Lower lobe of right lung (tissue), 2 donors: ENCODE measurements around the gene CLDN19. TPM values are rescaled to one million over a fixed set of nuclear protein-coding genes. Genes with fewer than 3 reads are reported as not detected.
"Not testable (repeated sequence)": the region's sequence is repeated elsewhere in the genome, so short reads cannot be mapped to it uniquely, and the experiment has no call there.

Source experiments
- ATAC-seq, 2 donors: fragments of 200-7000 bp; cut with Tn5 transposase; one replicate each; pipeline ENCODE4 v1.9.1; 2020 to 2022; ENCODE audit warnings: mild to moderate bottlenecking in 2 of 2, moderate library complexity in 2 of 2
- DNase-seq: peaks from one replicate; pipeline ENCODE4 v3.0.0-alpha.2; 2020
- H3K27ac ChIP-seq: fragments of 200-600 bp; one replicate; pipeline ENCODE4 v1.8.0; 2022
- H3K27me3 ChIP-seq: fragments of 200-600 bp; one replicate; pipeline ENCODE4 v1.8.0; 2022; ENCODE audit warnings: low read depth
- H3K36me3 ChIP-seq: fragments of 200-600 bp; one replicate; pipeline ENCODE4 v1.8.0; 2022; ENCODE audit warnings: mild to moderate bottlenecking
- H3K4me1 ChIP-seq: fragments of 200-600 bp; one replicate; pipeline ENCODE4 v1.8.0; 2022
- H3K4me3 ChIP-seq: fragments of 200-600 bp; one replicate; pipeline ENCODE4 v1.8.0; 2022; ENCODE audit warnings: mild to moderate bottlenecking
- H3K9me3 ChIP-seq: fragments of 200-600 bp; one replicate; pipeline ENCODE4 v1.8.0; 2022
- intact Hi-C: fragments of 100-400 bp; cut with DNase I; formaldehyde crosslinking; loops from one replicate; pipeline ENCODE4 v1.11.0; 2022
- total RNA-seq: library from RNA; stranded (reverse); fragmentation: NEBNext Ultra II Directional; extraction: Animal tissue kit (Norgen Biotek cat#: 25700); gene quantifications from one replicate; pipeline ENCODE4 v1.2.1, GENCODE V29; 2021
- TF ChIP-seq, protein P1 (sequence below): fragments of 200-600 bp; IDR thresholded peaks from one replicate; pipeline ENCODE4 v1.8.0; 2022; ENCODE audit warnings: antibody characterized with exemption, mild to moderate bottlenecking
- donor health status: DM: no; HTN: yes; CAD: no; lungs with severe emphysema.

Gene CLDN19
- total RNA-seq, 1 donor from 2014 or later = not detected

GRCh38 chr1:42713293-42713692 lies 26.7 kb downstream of the CLDN19 start:
- no peaks in the 10 kb centered on the region for H3K4me1 ChIP-seq
- ATAC-seq (no peak), DNase-seq (no peak)
- H3K27me3 ChIP-seq = no peaks in the 10 kb centered on the region
- no peak overlapping the region for H3K4me3 ChIP-seq
- H3K9me3 ChIP-seq = peaks cover 12% of the 10 kb centered on the region
- TF ChIP-seq, protein P1, sequence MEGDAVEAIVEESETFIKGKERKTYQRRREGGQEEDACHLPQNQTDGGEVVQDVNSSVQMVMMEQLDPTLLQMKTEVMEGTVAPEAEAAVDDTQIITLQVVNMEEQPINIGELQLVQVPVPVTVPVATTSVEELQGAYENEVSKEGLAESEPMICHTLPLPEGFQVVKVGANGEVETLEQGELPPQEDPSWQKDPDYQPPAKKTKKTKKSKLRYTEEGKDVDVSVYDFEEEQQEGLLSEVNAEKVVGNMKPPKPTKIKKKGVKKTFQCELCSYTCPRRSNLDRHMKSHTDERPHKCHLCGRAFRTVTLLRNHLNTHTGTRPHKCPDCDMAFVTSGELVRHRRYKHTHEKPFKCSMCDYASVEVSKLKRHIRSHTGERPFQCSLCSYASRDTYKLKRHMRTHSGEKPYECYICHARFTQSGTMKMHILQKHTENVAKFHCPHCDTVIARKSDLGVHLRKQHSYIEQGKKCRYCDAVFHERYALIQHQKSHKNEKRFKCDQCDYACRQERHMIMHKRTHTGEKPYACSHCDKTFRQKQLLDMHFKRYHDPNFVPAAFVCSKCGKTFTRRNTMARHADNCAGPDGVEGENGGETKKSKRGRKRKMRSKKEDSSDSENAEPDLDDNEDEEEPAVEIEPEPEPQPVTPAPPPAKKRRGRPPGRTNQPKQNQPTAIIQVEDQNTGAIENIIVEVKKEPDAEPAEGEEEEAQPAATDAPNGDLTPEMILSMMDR = no peak
- H3K27ac ChIP-seq = no peak overlapping the region
- intact Hi-C loops = no loop called here
- H3K36me3 ChIP-seq = peaks cover 1% of the 10 kb centered on the region

GRCh38 chr1:42712808-42713207 lies 27.2 kb downstream of the CLDN19 start:
- H3K27ac ChIP-seq, H3K4me1 ChIP-seq, ATAC-seq, H3K27me3 ChIP-seq, intact Hi-C loops, H3K36me3 ChIP-seq, H3K4me3 ChIP-seq, DNase-seq: not testable (repeated sequence)
- H3K9me3 ChIP-seq = peaks cover 12% of the 10 kb centered on the region

DNA sequence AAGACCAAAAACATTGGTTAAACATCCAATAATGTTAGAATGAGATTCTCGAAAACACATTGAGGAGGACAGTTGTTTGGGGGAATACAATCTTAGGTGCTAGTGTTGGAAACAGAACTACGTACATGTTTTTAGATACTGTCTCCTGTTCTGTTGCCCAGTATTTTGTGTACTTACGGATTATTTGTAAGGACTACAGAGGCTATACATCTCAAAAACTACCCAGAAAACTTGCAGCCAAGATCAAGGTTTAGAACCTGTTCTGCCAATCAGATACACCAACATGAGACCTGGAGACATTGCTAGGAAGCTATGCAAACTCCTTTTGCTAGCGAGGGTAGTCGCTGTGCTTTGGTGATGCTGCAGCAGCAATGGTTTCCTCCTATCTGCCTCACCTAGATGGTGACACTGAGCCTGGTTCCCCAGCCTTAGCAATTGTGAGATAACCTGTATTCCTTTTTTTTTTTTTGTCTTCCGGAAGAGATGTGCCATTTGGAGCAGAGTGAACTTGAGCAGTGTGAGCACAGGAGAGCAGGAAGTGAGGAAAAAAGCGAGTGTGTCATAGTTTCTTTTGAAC lies 36.1 kb downstream of the CLDN19 start:
- TF ChIP-seq, protein P1 = no peak
- Histone ChIP-seq H3K36me3 (peaks cover 83% of the 10 kb centered on the region), H3K27me3 (no peaks in the 10 kb centered on the region), H3K27ac (no peak overlapping the region), H3K9me3 (no peaks in the 10 kb centered on the region), H3K4me3 (no peak overlapping the region), H3K4me1 (no peaks in the 10 kb centered on the region)
- ATAC-seq (no peak), DNase-seq (no peak)
- intact Hi-C loops = no loop called here

DNA sequence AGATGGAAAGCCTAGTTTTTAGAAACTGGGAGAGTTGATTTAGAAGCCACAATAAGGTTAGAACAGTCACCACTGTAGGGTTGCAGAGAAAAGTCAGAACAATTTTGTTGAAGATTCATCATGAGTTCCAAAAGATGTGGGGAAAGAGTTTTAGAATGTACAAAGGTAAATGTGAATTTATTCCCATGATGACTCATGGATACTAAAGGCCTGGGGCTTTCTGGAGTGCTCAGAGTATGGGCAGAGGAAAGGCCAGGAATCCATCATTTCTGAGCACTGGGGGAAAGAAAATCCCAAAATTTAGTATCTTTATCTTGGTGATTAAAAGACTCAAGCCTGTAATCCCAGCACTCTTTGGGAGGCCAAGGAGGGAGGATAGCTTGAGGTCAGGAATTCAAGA lies 40.0 kb downstream of the CLDN19 start:
- no peaks in the 10 kb centered on the region for H3K27me3 ChIP-seq
- no peaks in the 10 kb centered on the region for H3K9me3 ChIP-seq
- H3K36me3 ChIP-seq = peaks cover 99% of the 10 kb centered on the region
- ATAC-seq (no peak), DNase-seq (no peak)
- intact Hi-C loops = no loop called here
- TF ChIP-seq, protein P1 = no peak
- H3K4me3 ChIP-seq = no peak overlapping the region
- H3K4me1 ChIP-seq = no peaks in the 10 kb centered on the region
- no peak overlapping the region for H3K27ac ChIP-seq

- intact Hi-C loops = no loop called here
- Histone ChIP-seq H3K27ac (no peak overlapping the region), H3K9me3 (no peaks in the 10 kb centered on the region), H3K36me3 (peaks cover 90% of the 10 kb centered on the region), H3K27me3 (no peaks in the 10 kb centered on the region), H3K4me3 (no peak overlapping the region), H3K4me1 (peaks cover 13% of the 10 kb centered on the region)
- TF ChIP-seq, protein P1 = no peak
- DNase-seq = no peak
- ATAC-seq = no peak
These were observed 41.8 kb downstream of the CLDN19 start for GRCh38 chr1:42698081-42698813.

GRCh38 chr1:42692911-42693310 lies 47.1 kb downstream of the CLDN19 start:
- no peak for DNase-seq
- H3K4me1 ChIP-seq = peaks cover 62% of the 10 kb centered on the region
- intact Hi-C loops = no loop called here

More at GRCh38 chr1:42692911-42693310, 47.1 kb downstream of the CLDN19 start:
- TF ChIP-seq, protein P1 = no peak
- Histone ChIP-seq H3K27ac (peak overlapping the region; percentile 13), H3K9me3 (no peaks in the 10 kb centered on the region), H3K4me3 (no peak overlapping the region), H3K36me3 (peaks cover 37% of the 10 kb centered on the region), H3K27me3 (no peaks in the 10 kb centered on the region)
- peak; percentile 50 to 74 for ATAC-seq
